ENCODE results near the gene VPS11.

DNA sequence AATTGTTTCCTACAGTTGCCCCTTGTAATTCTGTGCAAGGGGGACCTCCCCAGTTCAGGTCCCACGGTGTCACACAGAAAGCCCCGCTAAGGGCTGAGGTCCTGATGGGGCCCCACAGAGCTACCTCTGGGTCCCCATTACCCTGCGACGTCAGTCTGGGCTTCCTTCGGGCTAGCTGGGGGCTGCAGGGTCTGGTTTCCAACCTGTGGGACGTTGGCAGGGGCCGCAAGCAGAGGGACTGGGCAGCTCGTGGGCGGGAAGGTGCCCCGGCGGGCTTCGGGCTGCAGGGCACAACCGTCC lies 37.6 kb upstream of the VPS11 start:
- TF ChIP-seq, protein P1, sequence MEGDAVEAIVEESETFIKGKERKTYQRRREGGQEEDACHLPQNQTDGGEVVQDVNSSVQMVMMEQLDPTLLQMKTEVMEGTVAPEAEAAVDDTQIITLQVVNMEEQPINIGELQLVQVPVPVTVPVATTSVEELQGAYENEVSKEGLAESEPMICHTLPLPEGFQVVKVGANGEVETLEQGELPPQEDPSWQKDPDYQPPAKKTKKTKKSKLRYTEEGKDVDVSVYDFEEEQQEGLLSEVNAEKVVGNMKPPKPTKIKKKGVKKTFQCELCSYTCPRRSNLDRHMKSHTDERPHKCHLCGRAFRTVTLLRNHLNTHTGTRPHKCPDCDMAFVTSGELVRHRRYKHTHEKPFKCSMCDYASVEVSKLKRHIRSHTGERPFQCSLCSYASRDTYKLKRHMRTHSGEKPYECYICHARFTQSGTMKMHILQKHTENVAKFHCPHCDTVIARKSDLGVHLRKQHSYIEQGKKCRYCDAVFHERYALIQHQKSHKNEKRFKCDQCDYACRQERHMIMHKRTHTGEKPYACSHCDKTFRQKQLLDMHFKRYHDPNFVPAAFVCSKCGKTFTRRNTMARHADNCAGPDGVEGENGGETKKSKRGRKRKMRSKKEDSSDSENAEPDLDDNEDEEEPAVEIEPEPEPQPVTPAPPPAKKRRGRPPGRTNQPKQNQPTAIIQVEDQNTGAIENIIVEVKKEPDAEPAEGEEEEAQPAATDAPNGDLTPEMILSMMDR (conservative IDR thresholded peaks at IDR 0.05 in 1 of 2, IDR thresholded peaks at IDR 0.05 in 1 of 2; ENCODE audit: extremely low read depth in 1 of 2, insufficient read depth in 1 of 2, low read depth in 1 of 2, low read length in 2 of 2): no peak
- TF ChIP-seq EZH2 (IDR thresholded peaks at IDR 0.05; ENCODE audit: borderline replicate concordance, low read length): no peak
